Large intestine (tissue), 3 donors: ENCODE measurements around the gene ITGB7. TPM values are rescaled to one million over a fixed set of nuclear protein-coding genes. Genes with fewer than 3 reads are reported as not detected.

Experiments used
- DNase-seq, 2 donors: peaks; one replicate each; pipeline versions ENCODE4 v3.0.0 to v3.0.0-alpha.2; 2013
- H3K27ac ChIP-seq: one replicate; pipeline ENCODE4 v1.5.1; 2013; ENCODE audit warnings: low read length
- H3K27me3 ChIP-seq: 2 replicates; pipeline ENCODE4 v1.6.1; 2013; ENCODE audit warnings: low read length; ENCODE audit not compliant: control insufficient read depth, insufficient read depth
- H3K36me3 ChIP-seq: 2 replicates; pipeline ENCODE4 v1.6.1; 2013; ENCODE audit warnings: low read length; ENCODE audit not compliant: control insufficient read depth, insufficient read depth
- H3K4me1 ChIP-seq: one replicate; pipeline ENCODE4 v1.6.1; 2013; ENCODE audit warnings: low read length; ENCODE audit not compliant: control insufficient read depth, insufficient read depth
- H3K4me3 ChIP-seq: one replicate; pipeline ENCODE4 v1.5.1; 2013; ENCODE audit warnings: low read length
- H3K9me3 ChIP-seq: one replicate; pipeline ENCODE4 v1.6.1; 2013; ENCODE audit warnings: mild to moderate bottlenecking, low read depth, low read length, moderate library complexity; ENCODE audit not compliant: control insufficient read depth
- WGBS: methylation state at CpG from one replicate; pipeline ENCODE4 v1.1.5; 2013; ENCODE audit warnings: low lambda C conversion rate; ENCODE audit not compliant: insufficient coverage; 5-methylcytosine and 5-hydroxymethylcytosine counted together
- polyA plus RNA-seq: library from polyadenylated mRNA; unstranded; fragments of 120-200 nt; gene quantifications from one replicate; pipeline ENCODE4 v1.2.1, GENCODE V29; 2013

Gene ITGB7
- polyA plus RNA-seq, 1 donor: 9.5 TPM

DNA sequence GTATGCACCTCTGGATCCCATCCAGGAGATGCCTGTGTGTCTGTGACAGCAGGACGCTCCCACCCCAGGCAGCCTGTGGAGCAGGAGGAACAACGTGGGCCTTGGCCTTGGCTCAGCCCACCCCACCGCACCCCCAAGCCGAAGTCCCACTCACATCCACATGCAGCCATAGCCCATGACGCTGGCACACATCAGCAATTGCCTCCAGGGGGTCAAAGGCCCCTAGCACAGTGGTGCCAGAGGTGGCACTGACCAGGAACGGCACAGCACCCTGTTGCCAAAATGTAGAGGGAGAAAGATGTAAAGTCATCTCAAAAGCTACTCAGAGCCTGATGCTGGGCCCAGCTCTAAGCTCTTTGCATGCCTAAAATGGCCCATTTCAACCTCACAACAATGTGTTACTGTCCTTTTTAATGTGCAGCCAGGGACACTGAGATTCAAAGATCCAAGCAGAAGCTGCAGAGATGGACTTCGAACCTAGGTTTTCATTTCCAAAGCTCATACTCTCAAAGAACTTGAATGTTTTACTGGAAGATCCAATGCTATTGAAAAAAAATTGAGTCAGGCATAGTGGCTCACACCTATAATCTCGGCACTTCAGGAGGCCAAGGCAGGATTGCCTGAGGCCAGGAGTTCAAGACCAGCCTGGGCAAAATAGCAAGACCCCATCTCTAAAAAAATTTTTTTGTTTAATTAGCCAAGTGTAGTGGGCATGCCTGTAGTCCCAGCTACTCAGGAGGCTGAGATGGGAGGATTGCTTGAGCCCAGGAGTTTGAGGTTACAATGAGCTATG, 45.7 kb downstream of the ITGB7 start:
- DNase-seq: no peak
- Histone ChIP-seq H3K27me3 (no peaks in the 10 kb centered on the region), H3K4me1 (no peaks in the 10 kb centered on the region), H3K36me3 (peaks cover 3% of the 10 kb centered on the region), H3K9me3 (no peaks in the 10 kb centered on the region), H3K27ac (no peak overlapping the region), H3K4me3 (no peak overlapping the region)
- no CpG with 5 or more reads among the region's 8 CpGs for WGBS

- no peak for DNase-seq
- peaks cover 3% of the 10 kb centered on the region for H3K36me3 ChIP-seq
- whole genome bisulfite sequencing: no CpG with 5 or more reads among the region's 2 CpGs
- H3K4me1 ChIP-seq: no peaks in the 10 kb centered on the region
- H3K4me3 ChIP-seq: no peak overlapping the region
- H3K27me3 ChIP-seq: no peaks in the 10 kb centered on the region
- no peak overlapping the region for H3K27ac ChIP-seq
- H3K9me3 ChIP-seq: no peaks in the 10 kb centered on the region
Observed at GRCh38 chr12:53160673-53161072, 46.4 kb downstream of the ITGB7 start.

DNA sequence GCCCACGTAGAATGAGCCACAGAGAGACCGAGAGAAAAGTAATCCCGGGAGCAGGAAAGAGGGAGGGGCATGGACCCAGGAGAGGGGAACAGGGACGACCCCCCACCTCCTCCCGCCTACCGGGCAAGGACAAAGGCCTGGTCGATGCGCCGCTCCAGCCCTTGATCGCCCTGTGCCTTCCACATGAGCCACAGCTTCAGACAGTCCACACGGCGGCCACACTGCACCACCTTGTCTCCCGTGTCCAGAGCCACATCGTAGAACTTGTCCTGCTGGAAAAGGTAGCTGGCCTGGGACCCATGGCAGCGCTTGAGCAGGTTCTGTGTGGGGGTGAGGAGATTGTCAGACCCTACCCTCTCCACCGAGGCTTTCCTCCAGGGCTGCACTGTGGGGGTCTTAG, 47.1 kb downstream of the ITGB7 start:
- 93% methylated on average over 2 of the region's 16 CpGs for WGBS
- H3K27me3 ChIP-seq: no peaks in the 10 kb centered on the region
- no peak overlapping the region for H3K27ac ChIP-seq
- no peaks in the 10 kb centered on the region for H3K4me1 ChIP-seq
- DNase-seq: no peak
- no peak overlapping the region for H3K4me3 ChIP-seq
- H3K36me3 ChIP-seq: peaks cover 3% of the 10 kb centered on the region
- H3K9me3 ChIP-seq: no peaks in the 10 kb centered on the region

- H3K36me3 ChIP-seq: peaks cover 3% of the 10 kb centered on the region
- no peaks in the 10 kb centered on the region for H3K4me1 ChIP-seq
- H3K27ac ChIP-seq: no peak overlapping the region
- no peaks in the 10 kb centered on the region for H3K27me3 ChIP-seq
- no CpG with 5 or more reads among the region's 14 CpGs for WGBS
- H3K4me3 ChIP-seq: no peak overlapping the region
- DNase-seq: peak; percentile 57 to 59
- H3K9me3 ChIP-seq: no peaks in the 10 kb centered on the region
Observed at GRCh38 chr12:53159195-53159839, 47.7 kb downstream of the ITGB7 start.

DNA sequence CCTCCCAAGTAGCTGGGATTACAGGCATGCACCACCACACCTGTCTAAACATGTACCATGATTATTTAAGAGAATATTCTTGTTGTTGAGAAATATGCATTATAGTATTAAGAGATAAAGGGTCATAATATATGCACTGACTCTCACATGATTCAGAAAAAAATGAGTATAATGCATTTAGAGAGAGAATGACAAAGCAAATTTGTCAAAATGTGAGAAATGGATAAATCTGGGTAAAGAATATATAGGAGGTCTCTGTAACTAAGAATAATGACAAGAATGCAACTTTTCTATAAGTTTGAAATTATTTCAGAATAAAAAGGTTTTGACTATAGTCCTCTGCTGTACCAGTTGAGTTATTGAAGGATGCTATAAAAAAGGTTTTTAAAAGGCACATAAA, 54.7 kb downstream of the ITGB7 start:
- DNase-seq: no peak
- no peaks in the 10 kb centered on the region for H3K4me1 ChIP-seq
- no peak overlapping the region for H3K4me3 ChIP-seq
- H3K27ac ChIP-seq: no peak overlapping the region
- H3K36me3 ChIP-seq: no peaks in the 10 kb centered on the region
- no peaks in the 10 kb centered on the region for H3K27me3 ChIP-seq
- H3K9me3 ChIP-seq: no peaks in the 10 kb centered on the region

DNA sequence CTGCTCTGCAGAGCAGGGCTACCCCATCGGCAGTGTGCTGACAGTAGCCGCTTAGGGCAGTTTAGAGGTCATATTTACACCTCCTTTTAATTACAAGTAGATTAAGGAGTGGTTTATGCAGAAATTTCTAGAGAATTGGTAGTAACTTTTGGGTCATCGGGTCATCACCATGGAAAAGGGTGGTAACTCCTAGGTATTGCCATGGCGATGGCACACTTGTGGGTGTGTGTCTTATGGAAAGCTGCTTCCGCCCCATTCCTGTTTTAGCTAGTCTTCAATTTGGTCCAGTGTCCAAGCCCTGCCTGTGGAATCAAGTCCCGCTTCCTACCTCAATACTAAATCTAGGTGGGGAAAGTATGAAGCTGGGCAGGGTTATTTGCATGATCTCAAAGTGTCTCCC, 56.0 kb downstream of the ITGB7 start:
- no peak overlapping the region for H3K27ac ChIP-seq
- WGBS: no CpG with 5 or more reads among the region's 6 CpGs
- H3K9me3 ChIP-seq: no peaks in the 10 kb centered on the region
- no peak for DNase-seq
- no peak overlapping the region for H3K4me3 ChIP-seq
- H3K27me3 ChIP-seq: no peaks in the 10 kb centered on the region
- H3K36me3 ChIP-seq: no peaks in the 10 kb centered on the region
- H3K4me1 ChIP-seq: peaks cover under 1% of the 10 kb centered on the region

- Histone ChIP-seq H3K9me3 (no peaks in the 10 kb centered on the region), H3K4me3 (no peak overlapping the region), H3K4me1 (peaks cover 9% of the 10 kb centered on the region), H3K36me3 (no peaks in the 10 kb centered on the region), H3K27me3 (no peaks in the 10 kb centered on the region), H3K27ac (no peak overlapping the region)
- no CpG with 5 or more reads among the region's 15 CpGs for WGBS
- no peak for DNase-seq
Observed at GRCh38 chr12:53147653-53148052, 59.4 kb downstream of the ITGB7 start.

- no peak overlapping the region for H3K27ac ChIP-seq
- H3K27me3 ChIP-seq: no peaks in the 10 kb centered on the region
- peaks cover 9% of the 10 kb centered on the region for H3K4me1 ChIP-seq
- WGBS: no CpG with 5 or more reads among the region's 5 CpGs
- no peak for DNase-seq
- no peaks in the 10 kb centered on the region for H3K9me3 ChIP-seq
- H3K36me3 ChIP-seq: no peaks in the 10 kb centered on the region
- H3K4me3 ChIP-seq: no peak overlapping the region
Observed at GRCh38 chr12:53147181-53147580, 59.9 kb downstream of the ITGB7 start.

DNA sequence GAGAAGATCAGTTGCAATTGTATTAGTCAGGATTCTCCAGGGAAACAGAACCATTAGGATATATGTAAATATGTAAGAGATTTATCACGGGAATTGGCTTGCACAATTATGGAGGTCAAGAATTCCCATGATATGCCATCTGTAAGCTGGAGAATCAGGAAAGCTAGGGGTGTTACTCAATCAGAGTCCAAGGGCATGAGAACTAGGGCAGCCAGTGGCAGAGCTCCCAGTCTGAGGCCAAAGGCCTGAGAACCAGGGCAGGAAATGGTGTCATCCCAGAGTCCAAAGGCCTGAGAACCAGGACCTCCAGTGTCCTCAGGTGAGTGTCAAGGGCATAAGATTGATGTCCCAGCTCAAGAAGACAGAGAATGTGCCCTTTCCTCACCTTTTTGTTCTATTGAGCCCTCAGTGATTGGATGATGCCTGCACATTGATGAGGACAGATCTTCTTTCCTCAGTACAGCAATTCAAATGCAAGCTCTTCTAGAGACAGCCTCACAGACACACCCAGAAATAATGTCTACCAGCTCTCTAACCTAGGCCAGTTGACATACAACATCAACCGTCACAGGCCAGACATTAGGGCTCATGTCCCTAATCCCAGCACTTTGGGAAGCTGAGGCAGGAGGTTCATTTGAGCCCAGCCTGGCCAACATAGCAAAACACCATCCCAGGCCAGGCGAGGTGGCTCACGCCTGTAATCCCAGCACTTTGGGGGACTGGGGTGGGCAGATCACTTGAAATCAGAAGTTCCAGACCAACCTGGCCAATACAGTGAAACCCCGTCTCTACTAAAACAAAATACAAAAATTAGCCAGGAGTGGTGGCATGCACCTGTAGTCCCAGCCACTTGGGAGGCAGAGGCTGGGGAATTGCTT, 61.4 kb downstream of the ITGB7 start:
- H3K27ac ChIP-seq: peak overlapping the region; percentile 35

GRCh38 chr12:53143355-53143754, 63.7 kb downstream of the ITGB7 start:
- Histone ChIP-seq H3K36me3 (no peaks in the 10 kb centered on the region), H3K27me3 (no peaks in the 10 kb centered on the region), H3K27ac (no peak overlapping the region), H3K9me3 (peaks cover 6% of the 10 kb centered on the region), H3K4me3 (no peak overlapping the region), H3K4me1 (peaks cover 9% of the 10 kb centered on the region)
- WGBS: 28% methylated on average over 2 of the region's 4 CpGs
- peak in 1 of 2 donors; percentile 22 for DNase-seq

More for the DNA sequence above, 61.4 kb downstream of the ITGB7 start:
- H3K27me3 ChIP-seq: no peaks in the 10 kb centered on the region
- DNase-seq: peak; percentile 90 to 94
- no CpG with 5 or more reads among the region's 5 CpGs for WGBS
- H3K4me1 ChIP-seq: peaks cover 9% of the 10 kb centered on the region
- no peak overlapping the region for H3K4me3 ChIP-seq
- H3K9me3 ChIP-seq: no peaks in the 10 kb centered on the region
- no peaks in the 10 kb centered on the region for H3K36me3 ChIP-seq
